ENCODE results near the gene ZNF14.
"Not testable (repeated sequence)": the region's sequence is repeated elsewhere in the genome, so short reads cannot be mapped to it uniquely, and the experiment has no call there.

The ZNF14 gene

GRCh38 chr19:19711306-19711933 is 21.5 kb downstream of the ZNF14 start:
- no peak overlapping the region for H3K9ac ChIP-seq (ENCODE audit: low read depth, low read length, poor library complexity)
- peaks cover 60 to 97% of the 10 kb centered on the region in 2 donors for H3K9me3 ChIP-seq (replicated peaks in 1 of 2; ENCODE audit: control insufficient read depth in 2 of 2, insufficient read depth in 1 of 2, low read depth in 1 of 2, low read length in 2 of 2)
- H3K18ac ChIP-seq (ENCODE audit: low read length) = no peak overlapping the region
- no peak overlapping the region for H3K27ac ChIP-seq (replicated peaks; ENCODE audit: low read length)
- no peak overlapping the region for H4K8ac ChIP-seq (ENCODE audit: low read depth, low read length)
- H2AK5ac ChIP-seq (ENCODE audit: low read depth, low read length) = no peak overlapping the region
- H3K36me3 ChIP-seq (replicated peaks in 1 of 2; ENCODE audit: control insufficient read depth in 2 of 2, insufficient read depth in 2 of 2, low read length in 2 of 2) = peaks cover 40 to 82% of the 10 kb centered on the region in 2 donors
- no peak overlapping the region for H2BK5ac ChIP-seq (ENCODE audit: low read length)
- H3K4ac ChIP-seq (ENCODE audit: low read length) = no peak overlapping the region
- WGBS, 2 donors (ENCODE audit: extremely low coverage in 2 of 2, insufficient read length in 2 of 2, insufficient replicate concordance in 1 of 2) = no CpG with 5 or more reads among the region's 14 CpGs
- H3K14ac ChIP-seq (ENCODE audit: low read length) = no peak overlapping the region
- H2BK15ac ChIP-seq (ENCODE audit: low read length) = no peak overlapping the region
- H3K23ac ChIP-seq (ENCODE audit: low read depth, low read length, poor library complexity) = no peak overlapping the region
- H3K27me3 ChIP-seq (ENCODE audit: control insufficient read depth in 3 of 3, insufficient read depth in 3 of 3, low read depth in 1 of 3, low read length in 3 of 3) = no peaks in the 10 kb centered on the region
- no peak overlapping the region for H2AFZ ChIP-seq (ENCODE audit: low read length)
- no peaks in the 10 kb centered on the region for H3K4me1 ChIP-seq (ENCODE audit: control insufficient read depth in 2 of 2, insufficient read depth in 1 of 2, low read depth in 1 of 2, low read length in 2 of 2)
- no peak overlapping the region for H2BK12ac ChIP-seq (ENCODE audit: low read length)
- H3K4me2 ChIP-seq (ENCODE audit: insufficient read depth, low read length, poor library complexity, severe bottlenecking) = no peak overlapping the region
- H4K91ac ChIP-seq (ENCODE audit: low read depth, low read length, poor library complexity) = no peak overlapping the region
- H3K79me1 ChIP-seq (ENCODE audit: low read depth, low read length) = peaks cover 2% of the 10 kb centered on the region
- DNase-seq (ENCODE audit: low spot score) = no peak
- no peak overlapping the region for H2BK120ac ChIP-seq (ENCODE audit: low read depth, low read length)
- H3K4me3 ChIP-seq (ENCODE audit: low read length in 2 of 2) = no peak overlapping the region

- H2AK5ac ChIP-seq (ENCODE audit: low read depth, low read length) = no peak overlapping the region
- no peak overlapping the region for H4K91ac ChIP-seq (ENCODE audit: low read depth, low read length, poor library complexity)
- no peak overlapping the region for H3K9ac ChIP-seq (ENCODE audit: low read depth, low read length, poor library complexity)
- no CpG with 5 or more reads among the region's 2 CpGs for WGBS, 2 donors (ENCODE audit: extremely low coverage in 2 of 2, insufficient read length in 2 of 2, insufficient replicate concordance in 1 of 2)
- no peaks in the 10 kb centered on the region for H3K4me1 ChIP-seq (ENCODE audit: control insufficient read depth in 2 of 2, insufficient read depth in 1 of 2, low read depth in 1 of 2, low read length in 2 of 2)
- H3K4ac ChIP-seq (ENCODE audit: low read length) = no peak overlapping the region
- H3K36me3 ChIP-seq (replicated peaks in 1 of 2; ENCODE audit: control insufficient read depth in 2 of 2, insufficient read depth in 2 of 2, low read length in 2 of 2) = peaks cover 38 to 76% of the 10 kb centered on the region in 2 donors
- no peak overlapping the region for H3K27ac ChIP-seq (replicated peaks; ENCODE audit: low read length)
- H4K8ac ChIP-seq (ENCODE audit: low read depth, low read length) = no peak overlapping the region
- peaks cover 59 to 96% of the 10 kb centered on the region in 2 donors for H3K9me3 ChIP-seq (replicated peaks in 1 of 2; ENCODE audit: control insufficient read depth in 2 of 2, insufficient read depth in 1 of 2, low read depth in 1 of 2, low read length in 2 of 2)
- no peak overlapping the region for H2BK15ac ChIP-seq (ENCODE audit: low read length)
- H3K23ac ChIP-seq (ENCODE audit: low read depth, low read length, poor library complexity) = no peak overlapping the region
- no peak overlapping the region for H3K14ac ChIP-seq (ENCODE audit: low read length)
- H2BK120ac ChIP-seq (ENCODE audit: low read depth, low read length) = no peak overlapping the region
- DNase-seq (ENCODE audit: low spot score) = no peak
- H2BK5ac ChIP-seq (ENCODE audit: low read length) = no peak overlapping the region
- H2AFZ ChIP-seq (ENCODE audit: low read length) = no peak overlapping the region
- no peak overlapping the region for H2BK12ac ChIP-seq (ENCODE audit: low read length)
- no peak overlapping the region for H3K4me3 ChIP-seq (ENCODE audit: low read length in 2 of 2)
- no peaks in the 10 kb centered on the region for H3K79me1 ChIP-seq (ENCODE audit: low read depth, low read length)
- no peak overlapping the region for H3K18ac ChIP-seq (ENCODE audit: low read length)
- H3K4me2 ChIP-seq (ENCODE audit: insufficient read depth, low read length, poor library complexity, severe bottlenecking) = no peak overlapping the region
- H3K27me3 ChIP-seq (ENCODE audit: control insufficient read depth in 3 of 3, insufficient read depth in 3 of 3, low read depth in 1 of 3, low read length in 3 of 3) = no peaks in the 10 kb centered on the region
These were observed 22.4 kb downstream of the ZNF14 start for GRCh38 chr19:19710506-19710905.

- no peak overlapping the region for H4K91ac ChIP-seq (ENCODE audit: low read depth, low read length, poor library complexity)
- H3K9me3 ChIP-seq (replicated peaks in 1 of 2; ENCODE audit: control insufficient read depth in 2 of 2, insufficient read depth in 1 of 2, low read depth in 1 of 2, low read length in 2 of 2) = peaks cover 35 to 53% of the 10 kb centered on the region in 2 donors
- H2BK15ac ChIP-seq (ENCODE audit: low read length) = no peak overlapping the region
- no peak overlapping the region for H4K8ac ChIP-seq (ENCODE audit: low read depth, low read length)
- no peak overlapping the region for H2BK5ac ChIP-seq (ENCODE audit: low read length)
- no peak overlapping the region for H3K4me3 ChIP-seq (ENCODE audit: low read length in 2 of 2)
- no peak overlapping the region for H3K23ac ChIP-seq (ENCODE audit: low read depth, low read length, poor library complexity)
- no peak overlapping the region for H2BK12ac ChIP-seq (ENCODE audit: low read length)
- DNase-seq (ENCODE audit: low spot score) = no peak
- no peak overlapping the region for H3K14ac ChIP-seq (ENCODE audit: low read length)
- no CpG with 5 or more reads among the region's 6 CpGs for WGBS, 2 donors (ENCODE audit: extremely low coverage in 2 of 2, insufficient read length in 2 of 2, insufficient replicate concordance in 1 of 2)
- no peak overlapping the region for H3K18ac ChIP-seq (ENCODE audit: low read length)
- no peak overlapping the region for H3K4me2 ChIP-seq (ENCODE audit: insufficient read depth, low read length, poor library complexity, severe bottlenecking)
- no peak overlapping the region for H3K4ac ChIP-seq (ENCODE audit: low read length)
- H3K27ac ChIP-seq (replicated peaks; ENCODE audit: low read length) = no peak overlapping the region
- H3K36me3 ChIP-seq (replicated peaks in 1 of 2; ENCODE audit: control insufficient read depth in 2 of 2, insufficient read depth in 2 of 2, low read length in 2 of 2) = peaks cover 10 to 23% of the 10 kb centered on the region in 2 donors
- H2AFZ ChIP-seq (ENCODE audit: low read length) = no peak overlapping the region
- H2AK5ac ChIP-seq (ENCODE audit: low read depth, low read length) = no peak overlapping the region
- H3K9ac ChIP-seq (ENCODE audit: low read depth, low read length, poor library complexity) = no peak overlapping the region
- H3K79me1 ChIP-seq (ENCODE audit: low read depth, low read length) = no peaks in the 10 kb centered on the region
- no peak overlapping the region for H2BK120ac ChIP-seq (ENCODE audit: low read depth, low read length)
- H3K4me1 ChIP-seq (ENCODE audit: control insufficient read depth in 2 of 2, insufficient read depth in 1 of 2, low read depth in 1 of 2, low read length in 2 of 2) = no peaks in the 10 kb centered on the region
- H3K27me3 ChIP-seq (ENCODE audit: control insufficient read depth in 3 of 3, insufficient read depth in 3 of 3, low read depth in 1 of 3, low read length in 3 of 3) = no peaks in the 10 kb centered on the region
These were observed 28.1 kb downstream of the ZNF14 start for GRCh38 chr19:19704836-19705235.

GRCh38 chr19:19700493-19700892 is 32.4 kb downstream of the ZNF14 start:
- H3K23ac ChIP-seq (ENCODE audit: low read depth, low read length, poor library complexity); H2BK120ac ChIP-seq (ENCODE audit: low read depth, low read length); H3K36me3 ChIP-seq (replicated peaks in 1 of 2; ENCODE audit: control insufficient read depth in 2 of 2, insufficient read depth in 2 of 2, low read length in 2 of 2); H4K8ac ChIP-seq (ENCODE audit: low read depth, low read length); H3K4me1 ChIP-seq (ENCODE audit: control insufficient read depth in 2 of 2, insufficient read depth in 1 of 2, low read depth in 1 of 2, low read length in 2 of 2); DNase-seq (ENCODE audit: low spot score); H2BK15ac ChIP-seq (ENCODE audit: low read length); H3K4me3 ChIP-seq (ENCODE audit: low read length in 2 of 2); H4K91ac ChIP-seq (ENCODE audit: low read depth, low read length, poor library complexity); H3K27me3 ChIP-seq (ENCODE audit: control insufficient read depth in 3 of 3, insufficient read depth in 3 of 3, low read depth in 1 of 3, low read length in 3 of 3); H3K27ac ChIP-seq (replicated peaks; ENCODE audit: low read length); H3K4ac ChIP-seq (ENCODE audit: low read length); H3K18ac ChIP-seq (ENCODE audit: low read length); H2BK5ac ChIP-seq (ENCODE audit: low read length); H3K14ac ChIP-seq (ENCODE audit: low read length); H3K79me1 ChIP-seq (ENCODE audit: low read depth, low read length); H2AFZ ChIP-seq (ENCODE audit: low read length); H3K4me2 ChIP-seq (ENCODE audit: insufficient read depth, low read length, poor library complexity, severe bottlenecking); H3K9ac ChIP-seq (ENCODE audit: low read depth, low read length, poor library complexity); H2AK5ac ChIP-seq (ENCODE audit: low read depth, low read length); H2BK12ac ChIP-seq (ENCODE audit: low read length): not testable (repeated sequence)
- peaks cover 7 to 17% of the 10 kb centered on the region in 2 donors for H3K9me3 ChIP-seq (replicated peaks in 1 of 2; ENCODE audit: control insufficient read depth in 2 of 2, insufficient read depth in 1 of 2, low read depth in 1 of 2, low read length in 2 of 2)
- no CpG with 5 or more reads among the region's 1 CpG for WGBS, 2 donors (ENCODE audit: extremely low coverage in 2 of 2, insufficient read length in 2 of 2, insufficient replicate concordance in 1 of 2)

Data from neuronal stem cell (in vitro differentiated cells).